HepG2 (cell line): Measurements from ENCODE around the gene STX4. TPM values are rescaled to one million over a fixed set of nuclear protein-coding genes. Genes with fewer than 3 reads are reported as not detected.
A peak's percentile ranks its signal among the peaks of the same experiment; 100 is the strongest.

Experiments
- ARID2 ChIP-seq: sonication (generic); formaldehyde crosslinking; IDR thresholded peaks from 2 replicates; pipeline ENCODE4 v1.8.1; 2022; ENCODE audit warnings: mild to moderate bottlenecking, missing genetic modification reagents, borderline replicate concordance
- ELF4 ChIP-seq: sonication (generic); formaldehyde crosslinking; IDR thresholded peaks from 2 replicates; pipeline ENCODE4 v1.5.0; 2020; ENCODE audit warnings: missing genetic modification reagents, mild to moderate bottlenecking, moderate library complexity, borderline replicate concordance
- HOXD1 ChIP-seq: sonication (generic); formaldehyde crosslinking; IDR thresholded peaks from 2 replicates; pipeline ENCODE4 v1.5.0; 2020; ENCODE audit warnings: missing genetic modification reagents
- NR1H2 ChIP-seq: sonication (generic); formaldehyde crosslinking; IDR thresholded peaks from 2 replicates; pipeline ENCODE4 v1.8.1; 2022; ENCODE audit warnings: low read depth, missing genetic modification reagents, borderline replicate concordance
- NR2F6 ChIP-seq, 2 experiments: IDR thresholded peaks; 2 replicates each; pipeline ENCODE4 v1.6.1; 2016; ENCODE audit warnings: antibody characterized with exemption in 1 of 2, mild to moderate bottlenecking in 1 of 2
- PCBP2 ChIP-seq: fragments of 200-400 bp; formaldehyde crosslinking; optimal IDR thresholded peaks from 2 replicates; pipeline ENCODE3; 2018; ENCODE audit warnings: low read length, low read depth; ENCODE audit not compliant: poor library complexity, severe bottlenecking
- SNAPC4 ChIP-seq: sonication (generic); formaldehyde crosslinking; IDR thresholded peaks from 2 replicates; pipeline ENCODE4 v1.4.0; 2020; ENCODE audit warnings: mild to moderate bottlenecking, missing genetic modification reagents
- USF2 ChIP-seq, 2 experiments: sonication (generic) in 1 of 2; formaldehyde crosslinking in 1 of 2; IDR thresholded peaks; 2 replicates each; pipeline versions ENCODE4 v1.5.1 to v1.6.1; 2011 to 2020; ENCODE audit warnings: borderline replicate concordance in 1 of 2, low read depth in 1 of 2, low read length in 1 of 2, mild to moderate bottlenecking in 1 of 2, missing genetic modification reagents in 1 of 2, moderate library complexity in 1 of 2
- ZBTB33 ChIP-seq: sonication (generic); formaldehyde crosslinking; IDR thresholded peaks from 2 replicates; pipeline ENCODE4 v1.4.0; 2020; ENCODE audit warnings: missing genetic modification reagents
- ZBTB39 ChIP-seq: sonication (generic); formaldehyde crosslinking; IDR thresholded peaks from 2 replicates; pipeline ENCODE4 v1.5.0; 2020; ENCODE audit warnings: missing genetic modification reagents
- ZNF549 ChIP-seq: sonication (generic); formaldehyde crosslinking; IDR thresholded peaks from 2 replicates; pipeline ENCODE4 v1.5.0; 2020; ENCODE audit warnings: missing genetic modification reagents
- ZNF589 ChIP-seq: sonication (generic); formaldehyde crosslinking; conservative IDR thresholded peaks from 2 replicates; pipeline ENCODE4 v1.8.0; 2022; ENCODE audit warnings: mild to moderate bottlenecking, moderate library complexity, missing genetic modification reagents
- ZNF792 ChIP-seq: IDR thresholded peaks from 2 replicates; pipeline ENCODE4 v1.6.1; 2016
- polyA plus RNA-seq, 8 experiments: library from polyadenylated mRNA; depleted of rRNA in 3 of 8; stranded (reverse) in 7 of 8; unstranded in 1 of 8; fragments of >200 nt; fragmentation: Illumina TruSeq in 4 of 8; extraction: Trizol in 4 of 8; gene quantifications; 2 replicates each; pipeline versions ENCODE4 v1.2.1 to v1.2.3, GENCODE V29; 2011 to 2016; ENCODE audit warnings: low read depth in 4 of 8, missing spikeins in 1 of 8, mixed read lengths in 1 of 8; ENCODE audit not compliant: insufficient read depth in 1 of 8
- total RNA-seq, 5 experiments: library from RNA; depleted of rRNA; stranded (reverse); fragments of >200 nt; fragmentation: Illumina TruSeq; extraction: Trizol; gene quantifications; 2 replicates each; pipeline ENCODE4 v1.2.3, GENCODE V29; 2016; ENCODE audit warnings: low read depth in 1 of 5

STX4 gene
- total and polyA plus RNA-seq, 2 of the 13 experiments (the other 11 are each of a cell fraction or from before 2014, with no cell fraction given): 29.2 to 34.6 TPM

- no peak for TF ChIP-seq ZBTB33 (CRISPR knock-in tag)
- peak; percentile 81; the same call in 1 of the 2 replicates for TF ChIP-seq SNAPC4 (CRISPR knock-in tag)
- TF ChIP-seq ARID2 (CRISPR knock-in tag): no peak
- peak; percentile 12; the same call in 1 of the 2 replicates for TF ChIP-seq HOXD1
- TF ChIP-seq ZNF792: 0 out of 2 replicates have a peak, but pooled peaks have one; percentile 7
- peak; percentile 48 for TF ChIP-seq NR2F6 (IDR thresholded peaks at IDR 0.05)
- 0 out of 2 replicates have a peak, but pooled peaks have one; percentile 17 for TF ChIP-seq NR2F6 (CRISPR knock-in tag; IDR thresholded peaks at IDR 0.05)
- no peak for TF ChIP-seq ZBTB39
- TF ChIP-seq USF2 (IDR thresholded peaks at IDR 0.05; ENCODE audit: low read depth, low read length): no peak
- TF ChIP-seq USF2 (CRISPR knock-in tag; IDR thresholded peaks at IDR 0.05; ENCODE audit: borderline replicate concordance): no peak
- no peak for TF ChIP-seq ELF4 (CRISPR knock-in tag)
- TF ChIP-seq ZNF549 (CRISPR knock-in tag): no peak
- TF ChIP-seq PCBP2: no peak
- TF ChIP-seq ZNF589 (CRISPR knock-in tag): no peak
- no peak for TF ChIP-seq NR1H2
Measured at GRCh38 chr16:30997725-30998711, 35.3 kb upstream of the STX4 start (continued).
